Adrenal gland (tissue), 12 donors: ENCODE measurements around the gene SMARCC2. TPM values are rescaled to one million over a fixed set of nuclear protein-coding genes. Genes with fewer than 3 reads are reported as not detected.

ENCODE experiments used
- DNase-seq, 7 donors: peaks; one replicate each; pipeline ENCODE4 v3.0.0-alpha.2; 2019 to 2020
- H3K27ac ChIP-seq, 5 donors: fragments of 200-600 bp; sonication (generic) in 4 of 5; 1 replicate in 3 of 5; 2 replicates in 2 of 5; pipeline versions ENCODE4 v1.5.1 to v1.8.0; 2016 to 2020; ENCODE audit warnings: mild to moderate bottlenecking in 1 of 5
- H3K27me3 ChIP-seq: fragments of 200-600 bp; 2 replicates; pipeline ENCODE4 v1.8.0; 2021
- H3K36me3 ChIP-seq, 2 donors: fragments of 200-600 bp; replicated peaks in 1 of 2; 1 replicate in 1 of 2; 2 replicates in 1 of 2; pipeline versions ENCODE4 v1.5.1 to v1.8.0; 2018 to 2022
- H3K4me1 ChIP-seq, 2 donors: fragments of 200-600 bp; replicated peaks in 1 of 2; 1 replicate in 1 of 2; 2 replicates in 1 of 2; pipeline versions ENCODE4 v1.5.1 to v1.8.0; 2018 to 2021
- H3K4me3 ChIP-seq, 4 donors: fragments of 200-600 bp; sonication (generic) in 3 of 4; one replicate each; pipeline ENCODE4 v1.5.1; 2016 to 2018
- H3K9me3 ChIP-seq, 3 donors: fragments of 200-600 bp; sonication (generic) in 1 of 3; replicated peaks in 1 of 3; 1 replicate in 2 of 3; 2 replicates in 1 of 3; pipeline versions ENCODE4 v1.5.1 to v1.8.0; 2016 to 2021
- CTCF ChIP-seq, 6 experiments: fragments of 450-650 bp in 4 of 6; fragments of 200-600 bp in 2 of 6; sonication (generic) in 1 of 6; IDR thresholded peaks; 1 replicate in 5 of 6; 2 replicates in 1 of 6; pipeline versions ENCODE4 v1.5.1 to v1.8.0; 2016 to 2021; ENCODE audit warnings: antibody characterized with exemption in 6 of 6, mild to moderate bottlenecking in 2 of 6, moderate library complexity in 1 of 6
- POLR2A ChIP-seq, 2 donors: fragments of 450-650 bp; IDR thresholded peaks; one replicate each; pipeline ENCODE4 v1.6.1; 2017; ENCODE audit warnings: antibody characterized with exemption in 2 of 2, mild to moderate bottlenecking in 2 of 2, moderate library complexity in 1 of 2
- WGBS, 4 donors: extraction: QIAGEN DNeasy Blood & Tissue Kit in 2 of 4; methylation state at CpG; one replicate each; pipeline versions ENCODE4 v1.1.5 to v1.1.7; 2013 to 2017; 5-methylcytosine and 5-hydroxymethylcytosine counted together
- intact Hi-C, 2 donors: fragments of 100-400 bp; cut with DNase I; formaldehyde crosslinking; loops; one replicate each; pipeline versions ENCODE4 v1.14.1 to v1.15.0; 2022 to 2023
- polyA plus RNA-seq, 3 donors: library from polyadenylated mRNA; stranded (reverse); fragments of 200-250 nt in 2 of 3; fragments of 350-450 nt in 1 of 3; fragmentation: Illumina TruSeq in 1 of 3; extraction: RNeasy Lipid Tissue Mini Kit (QIAGEN cat#74804) in 1 of 3; gene quantifications; one replicate each; pipeline ENCODE4 v1.2.3, GENCODE V29; 2013 to 2014
- total RNA-seq, 9 donors: library from RNA; depleted of rRNA in 4 of 9; stranded (reverse); fragments of >200 nt in 4 of 9; fragments of 120-200 nt in 1 of 9; fragmentation: NEBNext Ultra II Directional in 1 of 9; extraction: Animal tissue kit (Norgen Biotek cat#: 25700) in 1 of 9; gene quantifications; one replicate each; pipeline versions ENCODE4 v1.1.0 to v1.2.4, GENCODE V29; 2013 to 2023
- donor health status: healthy with polysubstance abuse.
- donor health status: Bipolar disorder and iron deficiency.
- donor health status: DM: yes; HTN: yes; CAD: no.
- donor health status: DM: no; HTN: no; CAD: no.
- donor health status: DM: no; HTN: no; CAD: no.
- donor health status: DM: yes; HTN: yes; CAD: no.

SMARCC2 gene
- total and polyA plus RNA-seq, 12 donors, result 22.8 to 102 (median 59.1) TPM

DNA sequence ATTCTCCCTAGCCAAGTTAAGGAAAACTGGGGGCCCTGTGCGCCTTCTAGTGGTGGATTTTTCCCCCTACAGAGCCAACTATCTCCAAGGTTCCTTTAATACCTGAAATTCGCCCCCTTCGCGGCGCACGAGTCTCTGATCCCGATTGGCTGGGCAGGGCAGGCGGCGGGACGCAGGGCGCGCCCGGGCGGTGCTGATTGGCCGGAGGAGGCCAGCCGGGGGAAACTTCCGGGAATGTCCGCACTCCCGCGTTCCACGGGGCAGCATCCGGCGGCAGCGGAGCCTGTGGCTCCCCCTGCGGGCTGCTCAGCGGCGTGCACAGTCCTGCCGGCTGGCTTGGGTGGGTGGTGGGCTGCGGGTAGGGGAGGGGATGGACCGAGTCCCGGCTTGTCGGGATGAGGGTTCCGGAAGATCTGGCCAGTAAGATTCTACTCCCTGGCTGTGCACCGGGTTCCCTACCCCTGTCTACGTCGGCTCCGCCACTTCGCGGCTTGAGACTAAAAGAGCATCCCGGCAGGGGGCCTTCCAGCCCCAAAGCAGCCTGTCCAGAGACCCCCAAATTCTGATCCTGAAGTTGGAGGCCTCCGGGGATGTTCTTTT, 34.9 kb upstream of the SMARCC2 start, which contains the start of gene NABP2:
Gene NABP2 (plus strand): TSS at position 241 of the 600 bp plus-strand sequence. CDS start 515 bp downstream, outside the sequence.
- WGBS, 4 donors, result 0 to 1% (median 1%) methylated on average over 14 to 41 of the region's 41 CpGs

DNA sequence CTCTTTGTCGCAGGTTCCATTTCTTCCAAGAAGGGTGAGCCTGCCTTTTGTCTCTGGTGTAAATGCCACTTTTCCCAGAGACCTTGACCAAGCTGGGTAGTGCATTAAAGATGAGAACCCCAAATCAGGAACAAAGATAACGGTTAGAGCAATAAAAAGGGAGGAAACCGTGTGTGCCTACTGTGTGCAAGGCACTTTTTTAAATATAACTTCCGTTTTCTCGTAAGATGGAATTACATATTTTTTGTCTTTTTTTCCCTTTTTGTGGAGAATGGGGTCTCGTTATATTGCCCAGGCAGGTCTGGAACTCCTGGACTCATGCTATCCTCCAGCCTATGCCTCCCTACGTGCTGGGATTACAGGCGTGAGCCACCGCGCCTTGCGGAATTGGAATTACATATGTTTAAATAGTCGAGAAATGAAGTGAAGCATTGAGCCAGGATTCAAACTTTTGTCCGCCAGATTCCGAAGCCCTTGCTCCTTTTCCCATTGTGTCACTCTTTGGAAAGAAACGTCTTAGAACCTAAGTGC, 34.4 kb upstream of the SMARCC2 start:
- intact Hi-C loops, result loop anchor here in 1 of 2 donors (5.0 kb wide), 1 partner anchor 34 kb away; the partner anchor contains the start of gene ANKRD52
- Histone ChIP-seq H3K36me3 (no peaks in the 10 kb centered on the region), H3K4me1 (peaks cover 18 to 42% of the 10 kb centered on the region in 2 donors), H3K27me3 (no peaks in the 10 kb centered on the region), H3K27ac (peak overlapping the region; percentile 10 to 78 (median 66)), H3K4me3 (peak overlapping the region in 1 of 4 donors; percentile 69), H3K9me3 (no peaks in the 10 kb centered on the region)
- 27 to 32% (median 30%) methylated on average over 11 to 15 of the region's 15 CpGs for WGBS, 4 donors
- no peak for TF ChIP-seq POLR2A (IDR thresholded peaks at IDR 0.05)
- TF ChIP-seq CTCF (IDR thresholded peaks at IDR 0.05), result no peak
- no peak for DNase-seq

More for the DNA sequence above, 34.9 kb upstream of the SMARCC2 start, which contains the start of gene NABP2:
- peaks cover 18 to 42% of the 10 kb centered on the region in 2 donors for H3K4me1 ChIP-seq
- no peaks in the 10 kb centered on the region for H3K9me3 ChIP-seq
- no peaks in the 10 kb centered on the region for H3K27me3 ChIP-seq
- no peaks in the 10 kb centered on the region for H3K36me3 ChIP-seq
- DNase-seq, result peak; percentile 96 to 99 (median 98)
- peak within 1 kb of the TSS; percentile 10 to 99 (median 67) for H3K27ac ChIP-seq
- H3K4me3 ChIP-seq, result peak within 1 kb of the TSS in 3 of 4 donors; percentile 32 to 69 (median 56)
- TF ChIP-seq POLR2A (IDR thresholded peaks at IDR 0.05) (peak in 1 of 2 donors; percentile 59), CTCF (IDR thresholded peaks at IDR 0.05) (peak; percentile 81 to 93 (median 84))
- intact Hi-C loops, result loop anchor here in 1 of 2 donors (5.0 kb wide), 1 partner anchor 33 kb away; the partner anchor contains the start of gene ANKRD52

GRCh38 chr12:56222531-56222895, 33.2 kb upstream of the SMARCC2 start:
- no peak for TF ChIP-seq CTCF (IDR thresholded peaks at IDR 0.05)
- TF ChIP-seq POLR2A (IDR thresholded peaks at IDR 0.05), result no peak
- peaks cover 18 to 42% of the 10 kb centered on the region in 2 donors for H3K4me1 ChIP-seq
- intact Hi-C loops, result loop anchor here in 1 of 2 donors (5.0 kb wide), 1 partner anchor 35 kb away; the partner anchor contains the start of gene ANKRD52

GRCh38 chr12:56221757-56222530, 32.7 kb upstream of the SMARCC2 start, which contains the start of gene RNF41:
TSS of gene RNF41 (minus strand) at chr12:56221922. CDS start at chr12:56214047, 7,875 bp downstream.
- WGBS, 4 donors, result 3 to 5% (median 4%) methylated on average over 15 to 42 of the region's 42 CpGs
- peak within 1 kb of the TSS; percentile 88 to 99 (median 98) for H3K27ac ChIP-seq
- H3K9me3 ChIP-seq, result no peaks in the 10 kb centered on the region
- peaks cover 18 to 42% of the 10 kb centered on the region in 2 donors for H3K4me1 ChIP-seq
- H3K36me3 ChIP-seq, result no peaks in the 10 kb centered on the region
- H3K27me3 ChIP-seq, result no peaks in the 10 kb centered on the region
- peak; percentile 97 to 99 (median 98) for DNase-seq
- TF ChIP-seq POLR2A (IDR thresholded peaks at IDR 0.05), result peak; percentile 92 to 97
- TF ChIP-seq CTCF (IDR thresholded peaks at IDR 0.05), result peak in 3 of 6 experiments; percentile 9 to 39 (median 23)
- H3K4me3 ChIP-seq, result peak within 1 kb of the TSS; percentile 73 to 97 (median 79)
- intact Hi-C loops, result loop anchor here in 1 of 2 donors (5.0 kb wide), 1 partner anchor 35 kb away; the partner anchor contains the start of gene ANKRD52

More at GRCh38 chr12:56222531-56222895, 33.2 kb upstream of the SMARCC2 start:
- Histone ChIP-seq H3K27ac (peak overlapping the region; percentile 88 to 99 (median 98)), H3K4me3 (peak overlapping the region in 2 of 4 donors; percentile 73 to 81), H3K27me3 (no peaks in the 10 kb centered on the region), H3K9me3 (no peaks in the 10 kb centered on the region), H3K36me3 (no peaks in the 10 kb centered on the region)
- DNase-seq, result no peak
- 33 to 38% (median 36%) methylated on average over 4 of the region's 4 CpGs for WGBS, 4 donors
